Psoas muscle (tissue), 8 donors: ENCODE measurements around the gene ANKRD6. TPM values are rescaled to one million over a fixed set of nuclear protein-coding genes. Genes with fewer than 3 reads are reported as not detected.

Source experiments
- ATAC-seq, 4 donors: fragments of 200-7000 bp; cut with Tn5 transposase; one replicate each; pipeline ENCODE4 v1.9.1; 2020; ENCODE audit warnings: moderate library complexity in 3 of 4, mild to moderate bottlenecking in 2 of 4
- DNase-seq, 2 donors: peaks; one replicate each; pipeline ENCODE4 v3.0.0-alpha.2; 2020
- H3K27ac ChIP-seq: fragments of 200-600 bp; one replicate; pipeline ENCODE4 v1.8.0; 2022
- H3K27me3 ChIP-seq, 3 donors: fragments of 200-600 bp in 1 of 3; one replicate each; pipeline versions ENCODE4 v1.6.1 to v1.8.0; 2013 to 2022; ENCODE audit warnings: low read length in 2 of 3, mild to moderate bottlenecking in 2 of 3, moderate library complexity in 1 of 3; ENCODE audit not compliant: insufficient read depth in 3 of 3
- H3K36me3 ChIP-seq, 2 donors: fragments of 200-600 bp in 1 of 2; one replicate each; pipeline versions ENCODE4 v1.6.1 to v1.8.0; 2013 to 2022; ENCODE audit warnings: low read depth in 1 of 2, mild to moderate bottlenecking in 1 of 2, moderate library complexity in 1 of 2; ENCODE audit not compliant: insufficient read depth in 1 of 2
- H3K4me1 ChIP-seq: fragments of 200-600 bp; one replicate; pipeline ENCODE4 v1.8.0; 2022
- H3K4me3 ChIP-seq: fragments of 200-600 bp; one replicate; pipeline ENCODE4 v1.8.0; 2022; ENCODE audit warnings: mild to moderate bottlenecking
- H3K9me3 ChIP-seq: fragments of 200-600 bp; one replicate; pipeline ENCODE4 v1.8.0; 2022
- WGBS, 3 donors: extraction: QIAGEN DNeasy Blood & Tissue Kit; methylation state at CpG; one replicate each; pipeline versions ENCODE4 v1.1.6 to v1.1.7; 2013; 5-methylcytosine and 5-hydroxymethylcytosine counted together
- intact Hi-C, 2 donors: fragments of 100-400 bp; cut with DNase I; formaldehyde crosslinking; loops; one replicate each; pipeline versions ENCODE4 v1.11.0 to v1.14.2; 2022
- polyA plus RNA-seq, 3 donors: library from polyadenylated mRNA; stranded (reverse); fragments of 200-250 nt; gene quantifications; one replicate each; pipeline ENCODE4 v1.2.3, GENCODE V29; 2013
- total RNA-seq, 4 donors: library from RNA; stranded (reverse); fragmentation: NEBNext Ultra II Directional in 2 of 4; extraction: Animal tissue kit (Norgen Biotek cat#: 25700) in 2 of 4; gene quantifications; one replicate each; pipeline versions ENCODE4 v1.2.1 to v1.2.4, GENCODE V29; 2021 to 2023
- TF ChIP-seq, protein P1 (sequence below): fragments of 200-600 bp; IDR thresholded peaks from one replicate; pipeline ENCODE4 v1.8.0; 2022; ENCODE audit warnings: antibody characterized with exemption
- donor health status: healthy with polysubstance abuse.
- donor health status: DM: no; HTN: no; CAD: no; lungs with moderate emphysema.
- donor health status: Bipolar disorder and iron deficiency.
- donor health status: healthy.
- donor health status: DM: yes; HTN: yes; CAD: no.
- donor health status: DM: no; HTN: no; CAD: no.
- donor health status: DM: no; HTN: no; CAD: no.
- donor health status: DM: yes; HTN: yes; CAD: no.

The ANKRD6 gene
- total and polyA plus RNA-seq, 7 donors, result 1.2 to 9.0 (median 2.4) TPM

DNA sequence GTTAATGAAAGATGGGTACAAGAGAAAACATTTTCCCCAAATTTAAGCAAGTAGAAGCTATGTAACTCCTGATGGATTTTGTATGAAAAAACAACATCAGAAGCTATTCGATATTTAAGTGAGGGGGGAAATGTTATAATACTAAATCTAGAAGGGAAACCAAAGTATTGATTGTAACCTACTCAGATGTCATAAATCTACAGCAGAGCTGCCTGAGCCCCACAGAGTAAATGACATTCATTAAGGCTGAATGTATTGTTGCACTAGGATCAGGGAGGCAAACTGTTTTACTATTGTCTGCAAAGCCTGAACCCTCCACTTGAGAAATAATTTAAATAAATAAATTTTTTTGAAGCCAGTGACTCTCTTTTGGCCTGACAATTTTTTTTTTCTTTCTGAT lies 19.3 kb downstream of the ANKRD6 start:
- Histone ChIP-seq H3K27ac (no peak overlapping the region), H3K27me3 (no peaks in the 10 kb centered on the region), H3K4me1 (no peaks in the 10 kb centered on the region), H3K36me3 (no peaks in the 10 kb centered on the region), H3K4me3 (no peak overlapping the region), H3K9me3 (no peaks in the 10 kb centered on the region)
- DNase-seq (no peak), ATAC-seq (no peak)
- TF ChIP-seq, protein P1, sequence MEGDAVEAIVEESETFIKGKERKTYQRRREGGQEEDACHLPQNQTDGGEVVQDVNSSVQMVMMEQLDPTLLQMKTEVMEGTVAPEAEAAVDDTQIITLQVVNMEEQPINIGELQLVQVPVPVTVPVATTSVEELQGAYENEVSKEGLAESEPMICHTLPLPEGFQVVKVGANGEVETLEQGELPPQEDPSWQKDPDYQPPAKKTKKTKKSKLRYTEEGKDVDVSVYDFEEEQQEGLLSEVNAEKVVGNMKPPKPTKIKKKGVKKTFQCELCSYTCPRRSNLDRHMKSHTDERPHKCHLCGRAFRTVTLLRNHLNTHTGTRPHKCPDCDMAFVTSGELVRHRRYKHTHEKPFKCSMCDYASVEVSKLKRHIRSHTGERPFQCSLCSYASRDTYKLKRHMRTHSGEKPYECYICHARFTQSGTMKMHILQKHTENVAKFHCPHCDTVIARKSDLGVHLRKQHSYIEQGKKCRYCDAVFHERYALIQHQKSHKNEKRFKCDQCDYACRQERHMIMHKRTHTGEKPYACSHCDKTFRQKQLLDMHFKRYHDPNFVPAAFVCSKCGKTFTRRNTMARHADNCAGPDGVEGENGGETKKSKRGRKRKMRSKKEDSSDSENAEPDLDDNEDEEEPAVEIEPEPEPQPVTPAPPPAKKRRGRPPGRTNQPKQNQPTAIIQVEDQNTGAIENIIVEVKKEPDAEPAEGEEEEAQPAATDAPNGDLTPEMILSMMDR, result no peak
- intact Hi-C loops, result no loop called here
- 75 to 82% (median 80%) methylated on average over 1 of the region's 1 CpG for WGBS, 3 donors

DNA sequence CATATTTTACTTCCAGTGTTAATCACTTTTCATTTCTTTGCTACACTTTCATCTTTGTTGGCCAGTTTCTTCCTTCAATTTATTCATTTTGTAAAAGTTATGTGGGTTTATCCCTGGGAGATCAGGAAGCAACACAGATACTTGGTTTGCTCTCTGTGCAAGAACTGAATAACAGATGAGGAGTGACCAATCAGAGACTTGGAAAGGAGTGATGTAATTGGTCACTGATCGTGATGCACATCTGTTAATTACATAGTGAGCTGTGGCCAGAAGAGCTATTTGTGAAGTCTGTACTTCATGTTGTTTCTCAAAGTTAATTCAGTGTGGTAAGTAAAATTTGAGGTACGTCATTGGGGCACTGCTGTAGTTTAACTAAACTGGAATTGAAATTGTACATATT lies 21.3 kb downstream of the ANKRD6 start:
- H3K36me3 ChIP-seq, result no peaks in the 10 kb centered on the region
- TF ChIP-seq, protein P1, result no peak
- intact Hi-C loops, result no loop called here
- ATAC-seq, result no peak
- DNase-seq, result no peak
- no peak overlapping the region for H3K4me3 ChIP-seq
- 41 to 45% (median 42%) methylated on average over 2 of the region's 2 CpGs for WGBS, 3 donors
- H3K27ac ChIP-seq, result no peak overlapping the region
- H3K4me1 ChIP-seq, result no peaks in the 10 kb centered on the region
- H3K27me3 ChIP-seq, result no peaks in the 10 kb centered on the region
- no peaks in the 10 kb centered on the region for H3K9me3 ChIP-seq

DNA sequence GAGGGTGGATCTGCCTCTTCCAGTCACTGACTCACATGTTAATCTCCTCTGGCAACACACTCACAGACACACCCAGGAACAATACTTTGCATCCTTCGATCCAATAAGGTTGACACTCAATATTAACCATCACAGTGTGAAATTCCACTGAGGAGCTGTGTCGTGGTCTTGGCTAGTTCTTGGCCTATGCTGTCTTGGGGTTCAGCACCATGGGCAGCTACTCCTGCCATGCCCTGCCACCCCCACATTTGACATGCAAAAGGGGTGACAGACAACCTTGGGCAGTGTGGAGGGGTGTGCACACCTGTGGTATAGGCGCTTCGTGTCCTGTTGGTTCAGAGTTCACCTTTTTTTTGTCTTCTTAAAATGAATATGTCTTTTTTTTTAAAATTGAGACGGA lies 25.8 kb downstream of the ANKRD6 start:
- Histone ChIP-seq H3K27me3 (no peaks in the 10 kb centered on the region), H3K4me3 (no peak overlapping the region), H3K36me3 (no peaks in the 10 kb centered on the region), H3K9me3 (no peaks in the 10 kb centered on the region), H3K4me1 (no peaks in the 10 kb centered on the region), H3K27ac (no peak overlapping the region)
- WGBS, 3 donors, result 73 to 81% (median 78%) methylated on average over 5 of the region's 5 CpGs
- intact Hi-C loops, result no loop called here
- ATAC-seq (no peak), DNase-seq (no peak)
- TF ChIP-seq, protein P1, result no peak

DNA sequence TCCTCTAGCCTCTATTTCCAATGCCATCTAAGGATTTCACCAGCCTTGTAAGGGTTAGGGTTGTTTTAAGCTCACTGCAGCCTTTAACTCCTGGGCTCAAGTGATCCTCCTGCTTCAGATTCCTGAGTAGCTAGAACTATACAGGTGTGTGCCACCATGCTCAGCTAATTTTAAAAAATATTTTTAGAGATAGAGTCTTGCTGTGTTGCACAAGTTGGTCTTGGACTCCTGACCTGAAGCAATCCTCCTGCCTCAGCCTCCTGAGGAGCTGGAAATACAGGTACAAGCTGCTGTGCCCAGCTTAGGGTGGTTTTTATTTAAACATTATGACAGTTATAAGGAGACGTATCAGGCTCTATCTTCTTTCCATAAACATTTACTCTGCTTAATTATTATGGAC lies 26.5 kb downstream of the ANKRD6 start:
- WGBS, 3 donors, result 88 to 95% (median 94%) methylated on average over 1 of the region's 1 CpG
- DNase-seq (no peak), ATAC-seq (no peak)
- Histone ChIP-seq H3K27ac (no peak overlapping the region), H3K27me3 (no peaks in the 10 kb centered on the region), H3K9me3 (no peaks in the 10 kb centered on the region), H3K4me1 (no peaks in the 10 kb centered on the region), H3K36me3 (no peaks in the 10 kb centered on the region), H3K4me3 (no peak overlapping the region)
- intact Hi-C loops, result no loop called here
- TF ChIP-seq, protein P1, result no peak

DNA sequence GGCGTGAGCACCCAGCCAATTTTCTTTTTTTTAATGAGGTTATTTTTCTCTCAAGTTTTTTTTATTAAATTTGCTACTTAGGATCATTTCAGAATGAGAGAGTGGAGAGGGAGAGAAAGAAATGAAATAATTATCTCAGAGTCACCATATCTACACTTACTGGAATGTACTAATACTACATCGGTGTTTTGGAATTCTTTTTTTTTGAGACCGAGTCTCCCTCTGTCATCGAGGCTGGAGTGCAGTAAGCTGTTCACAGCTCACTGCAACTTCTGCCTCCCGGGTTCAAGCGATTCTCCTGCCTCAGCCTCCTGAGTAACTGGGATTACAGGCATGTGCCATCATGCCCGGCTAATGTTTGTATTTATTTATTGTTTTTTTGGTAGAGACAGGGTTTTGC lies 27.8 kb downstream of the ANKRD6 start:
- no peak overlapping the region for H3K27ac ChIP-seq
- no peak overlapping the region for H3K4me3 ChIP-seq
- DNase-seq (no peak), ATAC-seq (no peak)
- no peaks in the 10 kb centered on the region for H3K36me3 ChIP-seq
- no peaks in the 10 kb centered on the region for H3K27me3 ChIP-seq
- intact Hi-C loops, result no loop called here
- H3K9me3 ChIP-seq, result no peaks in the 10 kb centered on the region
- H3K4me1 ChIP-seq, result no peaks in the 10 kb centered on the region
- TF ChIP-seq, protein P1, result no peak
- WGBS, 3 donors, result 71 to 82% (median 74%) methylated on average over 7 of the region's 7 CpGs
